GM19463 (cell line): ENCODE measurements around the gene CLECL1.
"Not testable (repeated sequence)": the region's sequence is repeated elsewhere in the genome, so short reads cannot be mapped to it uniquely, and the experiment has no call there.

Experiments
- ATAC-seq: cut with Tn5 transposase; IDR thresholded peaks from one replicate; pipeline ENCODE4 v1.9.1; 2021; ENCODE audit warnings: mild to moderate bottlenecking, moderate library complexity; ENCODE audit not compliant: unreplicated experiment

CLECL1 gene

DNA sequence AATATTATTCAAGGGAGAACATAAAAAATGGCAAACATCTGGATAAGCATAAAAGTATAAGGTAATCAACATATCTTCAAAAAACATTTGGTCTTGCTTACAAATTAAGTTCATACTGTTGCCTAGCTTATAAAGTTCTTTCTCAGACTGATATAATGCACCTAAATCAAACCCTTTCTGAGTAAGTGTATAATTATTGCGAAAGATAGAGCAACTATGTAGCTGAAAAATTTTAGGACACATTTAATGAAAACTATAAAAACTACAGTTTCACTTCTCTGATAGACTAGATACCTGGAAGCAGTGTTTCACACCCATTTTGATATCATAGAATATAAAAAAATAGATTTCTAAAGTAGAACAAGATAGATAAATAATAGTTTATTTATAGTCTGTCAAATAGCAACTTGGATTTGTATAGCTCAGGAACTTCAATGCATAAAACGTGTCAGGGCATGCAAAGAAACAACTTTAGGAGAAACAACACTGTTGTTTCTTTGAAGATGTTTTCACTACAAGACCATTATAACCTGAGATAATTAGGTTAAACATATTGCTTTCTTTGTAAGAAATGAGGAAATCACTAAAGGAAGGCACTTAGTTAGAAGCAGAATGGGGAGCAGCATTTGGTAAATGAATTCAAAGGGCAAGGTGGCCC is 7.6 kb downstream of the CLECL1 start:
- no peak for ATAC-seq

DNA sequence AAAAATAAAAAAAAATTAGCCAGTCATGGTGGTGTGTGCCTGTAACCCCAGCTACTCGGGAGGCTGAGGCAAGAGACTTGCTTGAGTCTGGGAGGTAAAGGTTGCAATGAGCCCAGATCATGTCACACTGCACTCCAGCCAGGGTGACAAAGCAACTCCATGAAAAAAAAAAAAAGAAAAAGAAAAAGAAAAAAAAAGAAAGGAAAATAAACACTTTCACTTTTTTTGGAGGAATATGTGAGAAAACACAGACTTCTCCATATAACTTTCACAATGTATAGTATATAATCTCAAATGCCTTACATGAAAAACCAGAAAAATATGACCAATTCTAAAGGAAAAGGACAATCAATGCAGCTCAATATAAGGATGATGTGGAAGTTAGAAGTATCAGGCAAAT is 8.9 kb downstream of the CLECL1 start:
- ATAC-seq: no peak

GRCh38 chr12:9721394-9722092 is 11.4 kb downstream of the CLECL1 start:
- peak; percentile 55 for ATAC-seq

- ATAC-seq: no peak
Observed at GRCh38 chr12:9719790-9720189, 13.1 kb downstream of the CLECL1 start.

GRCh38 chr12:9718968-9719367 is 13.9 kb downstream of the CLECL1 start:
- peak; percentile 39 for ATAC-seq

DNA sequence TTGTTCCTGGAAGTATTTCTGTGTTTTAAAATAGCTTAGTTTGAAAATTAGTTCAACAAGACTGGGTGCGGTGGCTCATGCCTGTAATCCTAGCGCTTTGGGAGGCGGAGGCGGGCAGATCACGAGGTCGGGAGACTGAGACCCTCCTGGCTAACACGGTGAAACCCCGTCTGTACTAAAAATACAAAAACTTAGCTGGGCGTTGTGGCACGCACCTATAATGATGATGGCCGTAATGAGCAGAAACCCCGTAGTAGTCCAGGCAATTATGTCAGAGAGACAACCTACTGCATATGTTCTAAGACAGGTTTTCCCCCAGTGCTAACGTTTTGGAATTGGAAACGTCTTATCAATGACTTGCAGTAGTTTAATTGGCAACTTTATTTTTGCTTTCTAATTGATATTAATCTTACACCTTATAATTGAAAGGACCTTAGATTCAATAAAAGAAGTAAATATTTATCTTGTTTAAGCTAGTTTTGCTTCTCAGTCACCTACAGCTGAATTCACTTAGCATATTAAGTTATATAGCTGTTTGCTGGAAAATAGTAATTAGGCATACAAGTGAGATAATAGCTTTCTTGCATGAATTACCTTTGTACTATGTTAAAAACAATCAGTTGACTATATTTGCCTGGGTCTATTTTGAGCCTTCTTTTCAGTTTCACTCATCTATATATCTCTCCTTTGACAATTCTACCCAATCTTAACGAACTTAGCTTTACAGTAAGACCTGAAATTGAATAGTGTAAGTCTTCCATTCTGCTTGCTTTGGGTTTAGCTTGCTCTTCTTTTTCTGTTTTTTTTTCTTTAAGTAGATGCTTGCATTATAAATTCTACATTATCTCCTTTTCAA is 15.6 kb downstream of the CLECL1 start:
- ATAC-seq: no peak

GRCh38 chr12:9713032-9713558 is 19.8 kb downstream of the CLECL1 start:
- peak; percentile 75 for ATAC-seq

DNA sequence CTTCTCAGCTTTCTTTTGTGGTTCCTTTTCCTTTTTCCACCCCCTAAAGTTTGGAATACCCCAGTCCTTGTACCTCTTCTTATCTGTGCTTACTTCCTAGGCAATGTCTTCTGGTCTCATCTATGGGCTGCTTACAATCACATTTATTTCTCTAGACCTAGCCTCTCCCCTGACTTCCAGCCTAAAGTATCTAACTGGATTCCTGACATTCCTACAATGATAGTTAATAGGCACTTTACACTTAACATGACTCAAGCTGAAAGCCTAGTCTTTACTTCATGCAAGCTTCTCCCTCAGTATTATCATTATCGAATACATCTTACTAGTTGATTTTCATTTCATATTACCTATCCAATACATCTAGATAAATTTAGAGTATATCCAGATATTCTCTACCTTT is 21.2 kb downstream of the CLECL1 start:
- ATAC-seq: no peak

- no peak for ATAC-seq
Observed at GRCh38 chr12:9710584-9711375, 22.1 kb downstream of the CLECL1 start.

DNA sequence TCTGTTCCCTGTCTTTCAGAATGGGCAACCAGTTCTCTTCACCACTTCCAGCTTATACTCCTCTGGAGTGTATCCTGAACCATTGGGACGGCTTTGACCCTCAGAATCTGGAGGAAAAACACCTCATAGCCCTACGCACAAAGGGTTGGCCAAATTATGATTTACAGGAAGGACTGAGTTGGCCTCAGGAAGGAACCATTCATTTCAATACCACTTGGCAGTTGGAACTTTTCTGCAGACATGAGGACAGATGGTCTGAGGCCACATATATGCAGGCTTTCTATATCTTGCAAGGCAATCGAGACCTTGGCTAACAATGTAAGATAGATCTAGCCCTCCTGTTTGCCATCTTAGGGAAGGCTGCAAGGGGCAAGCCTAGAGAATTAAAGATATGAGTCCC is 24.0 kb downstream of the CLECL1 start:
- ATAC-seq: no peak

DNA sequence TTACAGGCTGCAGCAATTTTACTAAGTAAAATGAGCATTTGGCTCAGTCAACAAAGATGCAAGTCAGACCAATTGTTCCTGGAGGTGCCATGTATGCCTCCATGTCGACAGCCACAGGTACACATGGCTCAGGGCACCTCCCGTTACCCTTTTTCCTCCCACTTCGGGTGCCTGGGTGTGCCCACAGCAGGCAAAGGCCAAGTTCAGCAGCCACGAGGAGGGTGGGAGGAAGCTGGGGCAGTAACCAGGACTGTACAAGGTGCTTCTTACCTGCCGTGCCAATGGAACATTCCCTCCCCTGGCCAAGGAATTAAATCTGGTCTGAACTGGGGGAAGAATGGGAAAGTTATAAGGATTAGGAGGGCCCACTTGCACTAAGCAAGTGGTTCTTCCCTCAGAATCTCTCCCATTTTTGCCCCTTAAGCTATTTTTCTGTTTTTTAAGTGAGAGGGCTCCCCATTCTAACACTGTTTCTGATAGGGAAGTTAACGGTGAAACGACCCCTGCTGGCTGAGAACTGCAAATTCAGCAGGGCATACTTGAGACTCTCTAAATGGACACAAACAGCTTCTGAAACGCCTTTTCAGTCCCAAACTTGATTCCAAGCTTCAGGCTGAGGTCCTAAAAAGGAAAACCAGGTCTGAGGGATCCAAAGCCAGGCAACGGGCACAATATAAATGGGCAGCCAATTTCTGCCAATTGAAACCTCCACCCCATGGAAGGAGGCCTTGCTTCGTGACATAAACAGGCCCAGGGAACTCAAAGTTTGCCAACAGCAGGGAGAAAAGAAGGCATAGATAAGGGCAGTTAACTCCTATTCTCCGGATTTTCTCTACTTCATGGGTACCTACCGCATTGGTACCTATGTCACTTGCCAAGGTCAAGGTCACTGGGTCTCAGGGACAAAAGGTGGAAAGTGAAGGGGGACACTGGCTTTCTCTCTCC is 24.8 kb downstream of the CLECL1 start:
- ATAC-seq: no peak

DNA sequence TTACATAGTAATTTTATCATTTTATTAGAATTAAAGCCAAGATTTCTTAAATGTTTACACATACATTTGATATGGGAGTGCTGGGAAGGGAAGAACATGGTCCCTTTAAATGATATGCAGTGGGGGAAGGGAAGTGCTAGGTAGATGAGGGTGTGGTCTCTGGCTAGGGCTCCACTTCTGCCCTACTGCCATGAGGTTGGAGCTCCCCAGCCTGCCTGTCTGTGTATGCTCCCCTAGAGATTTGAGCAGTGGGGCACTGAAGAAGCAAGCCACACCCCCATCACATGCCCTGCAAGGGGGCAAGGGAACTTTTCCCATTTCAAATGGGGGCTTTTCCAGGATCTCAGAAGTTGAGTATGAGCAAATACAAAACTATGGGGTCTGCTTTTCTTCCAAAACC is 25.5 kb downstream of the CLECL1 start:
- no peak for ATAC-seq

DNA sequence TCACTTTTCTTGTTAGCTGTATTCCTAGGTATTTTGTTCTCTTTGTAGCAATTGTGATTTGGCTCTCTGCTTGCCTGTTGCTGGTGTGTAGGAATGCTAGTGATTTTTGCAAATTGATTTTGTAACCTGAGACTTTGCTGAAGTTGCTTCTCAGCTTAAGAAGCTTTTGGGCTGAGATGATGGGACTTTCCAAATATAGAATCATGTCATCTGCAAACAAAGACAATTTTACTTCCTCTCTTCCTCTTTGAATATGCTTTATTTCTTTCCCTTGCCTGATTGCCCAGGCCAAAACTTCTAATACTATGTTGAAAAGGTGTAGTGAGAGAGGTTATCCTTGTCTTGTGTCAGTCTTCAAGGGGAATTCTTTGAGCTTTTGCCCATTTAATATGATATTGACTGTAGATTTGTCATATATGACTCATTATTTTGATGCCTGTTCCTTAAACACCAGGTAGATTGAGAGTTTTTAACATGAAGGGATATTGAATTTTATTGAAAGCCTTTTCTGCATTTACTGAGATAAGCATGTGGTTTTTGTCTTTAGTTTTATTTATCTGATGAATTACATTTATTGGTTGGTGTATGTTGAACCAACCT is 26.7 kb downstream of the CLECL1 start:
- no peak for ATAC-seq

GRCh38 chr12:9704561-9704960 is 28.3 kb downstream of the CLECL1 start:
- ATAC-seq: not testable (repeated sequence)

GRCh38 chr12:9702255-9702654 is 30.6 kb downstream of the CLECL1 start:
- ATAC-seq: no peak

GRCh38 chr12:9701380-9702154 is 31.3 kb downstream of the CLECL1 start:
- ATAC-seq: no peak

DNA sequence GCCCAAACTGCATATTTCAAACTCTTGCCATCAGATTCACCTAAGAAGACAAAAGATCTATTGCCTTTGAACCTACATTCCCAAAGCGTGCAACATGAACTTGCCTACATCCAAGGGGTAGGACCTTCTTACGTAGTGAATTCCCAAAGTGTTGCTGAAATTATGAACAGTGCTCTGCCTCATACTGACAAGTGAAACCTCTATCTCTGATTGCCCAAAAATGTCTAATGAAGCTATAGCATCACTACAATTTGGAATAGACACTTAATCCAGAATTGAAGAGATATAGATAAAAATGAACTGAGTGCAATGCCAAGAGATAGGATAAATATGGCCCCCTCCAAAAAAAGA is 32.3 kb downstream of the CLECL1 start:
- ATAC-seq: no peak

- ATAC-seq: no peak
Observed at GRCh38 chr12:9699898-9700605, 32.8 kb downstream of the CLECL1 start.
